Inflammatory macrophage treated with lipopolysaccharide for 1 hour (primary cell): Measurements from ENCODE around the gene HOXD12.

Experiments
- DNase-seq, 2 donors: peaks; one replicate each; pipeline ENCODE4 v3.0.0-alpha.2; 2020 to 2022

Gene HOXD12

GRCh38 chr2:176122683-176123410 lies 23.3 kb downstream of the HOXD12 start, which contains the start of gene HOXD9:
Gene HOXD9 (plus strand): TSS chr2:176122719. CDS start chr2:176122769, 50 bp downstream.
- no peak for DNase-seq

GRCh38 chr2:176123411-176124109 lies 24.0 kb downstream of the HOXD12 start:
- no peak for DNase-seq

DNA sequence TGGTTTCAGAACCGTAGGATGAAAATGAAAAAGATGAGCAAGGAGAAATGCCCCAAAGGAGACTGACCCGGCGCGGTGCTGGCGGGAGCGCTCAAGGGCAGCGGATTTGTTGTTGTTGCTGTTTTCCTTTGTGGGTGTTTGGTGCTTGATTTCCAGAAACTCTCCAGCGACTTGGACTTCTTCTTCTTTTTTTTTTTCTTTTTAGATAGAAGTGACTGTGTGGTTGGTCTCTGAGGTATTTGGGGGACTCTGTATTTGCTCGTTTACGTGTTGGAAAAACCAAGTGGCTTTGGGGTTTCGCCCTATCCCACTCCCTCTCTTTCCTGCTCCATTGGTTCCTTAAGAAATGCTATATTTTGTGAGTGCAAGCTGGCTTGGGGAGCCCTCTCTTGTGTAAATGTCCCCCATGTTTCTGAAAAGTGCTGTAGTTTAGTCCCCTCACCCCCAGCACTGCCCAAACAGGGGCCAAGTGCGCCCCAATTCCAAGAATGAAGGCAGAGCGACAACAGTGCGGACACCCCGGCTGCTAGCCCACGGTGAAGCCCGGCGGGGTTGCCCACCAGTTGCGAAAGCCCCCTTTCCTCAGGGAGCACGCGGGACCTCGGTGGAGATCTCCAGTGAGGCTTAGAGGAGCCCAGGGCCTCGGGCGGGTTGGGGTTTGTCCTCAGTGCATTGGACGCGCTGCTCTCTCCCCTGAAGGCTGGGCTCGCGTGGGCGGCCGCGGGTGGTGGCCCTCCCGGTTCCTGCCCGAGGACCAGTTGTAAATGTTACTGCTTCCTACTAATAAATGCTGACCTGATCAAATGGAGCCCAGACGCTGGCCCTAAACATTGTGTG lies 24.7 kb downstream of the HOXD12 start:
- DNase-seq = no peak

- no peak for DNase-seq
Observed at GRCh38 chr2:176124947-176125771, 25.6 kb downstream of the HOXD12 start.

- DNase-seq = no peak
Observed at GRCh38 chr2:176125772-176126054, 26.1 kb downstream of the HOXD12 start.

DNA sequence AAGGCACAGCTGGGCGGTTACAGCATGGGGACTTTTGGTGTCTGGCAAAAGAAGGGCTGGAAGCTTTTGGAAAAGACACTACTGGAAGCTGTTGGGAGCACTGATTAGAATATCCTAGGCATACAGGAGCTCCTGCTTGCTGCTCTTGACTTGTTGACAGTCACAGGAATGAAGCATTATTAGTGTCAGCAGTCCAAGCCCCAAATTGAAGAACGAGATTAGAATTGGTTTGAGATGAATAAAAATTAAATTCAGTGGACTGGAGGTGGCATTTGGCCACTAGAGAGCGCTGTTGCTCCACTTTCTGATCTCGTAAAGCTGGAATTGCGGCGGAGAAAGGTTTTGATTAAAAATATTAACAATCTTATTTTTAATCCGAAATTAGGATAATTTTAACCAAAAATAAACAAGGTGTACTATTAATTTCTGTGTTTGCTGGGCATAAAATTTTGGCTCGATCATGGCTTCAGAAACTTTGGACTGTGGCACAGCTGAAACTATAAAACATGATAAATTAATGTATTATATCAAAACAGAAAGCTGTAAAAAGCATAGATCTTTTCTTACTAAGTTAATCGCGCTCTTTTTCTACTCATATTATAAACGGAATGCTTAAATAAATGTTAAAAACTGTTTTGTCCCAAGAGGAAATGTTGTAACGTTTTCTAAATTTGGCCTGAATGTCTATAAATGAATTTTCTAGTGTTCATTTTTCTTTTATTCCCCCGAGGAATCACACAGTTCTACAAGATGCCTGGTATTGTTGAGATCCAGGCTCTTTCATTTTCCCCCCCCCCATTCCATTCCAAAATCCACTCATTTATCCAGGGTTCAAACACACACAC lies 27.6 kb downstream of the HOXD12 start:
- peak; percentile 36 to 89 for DNase-seq

DNA sequence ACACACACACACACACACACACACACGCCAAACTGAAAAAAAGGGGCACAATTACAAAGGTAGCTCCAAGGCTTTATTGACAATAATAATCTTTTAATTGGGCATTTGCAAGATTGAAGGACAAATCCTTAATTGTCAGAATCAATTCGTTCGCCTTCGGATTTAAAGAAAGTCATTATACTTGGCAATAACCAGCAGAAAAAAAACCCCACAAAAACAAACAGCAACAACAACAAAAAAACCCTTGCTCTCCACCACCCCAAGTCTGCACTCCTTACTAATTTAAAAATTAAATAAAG lies 28.1 kb downstream of the HOXD12 start:
- DNase-seq = no peak

DNA sequence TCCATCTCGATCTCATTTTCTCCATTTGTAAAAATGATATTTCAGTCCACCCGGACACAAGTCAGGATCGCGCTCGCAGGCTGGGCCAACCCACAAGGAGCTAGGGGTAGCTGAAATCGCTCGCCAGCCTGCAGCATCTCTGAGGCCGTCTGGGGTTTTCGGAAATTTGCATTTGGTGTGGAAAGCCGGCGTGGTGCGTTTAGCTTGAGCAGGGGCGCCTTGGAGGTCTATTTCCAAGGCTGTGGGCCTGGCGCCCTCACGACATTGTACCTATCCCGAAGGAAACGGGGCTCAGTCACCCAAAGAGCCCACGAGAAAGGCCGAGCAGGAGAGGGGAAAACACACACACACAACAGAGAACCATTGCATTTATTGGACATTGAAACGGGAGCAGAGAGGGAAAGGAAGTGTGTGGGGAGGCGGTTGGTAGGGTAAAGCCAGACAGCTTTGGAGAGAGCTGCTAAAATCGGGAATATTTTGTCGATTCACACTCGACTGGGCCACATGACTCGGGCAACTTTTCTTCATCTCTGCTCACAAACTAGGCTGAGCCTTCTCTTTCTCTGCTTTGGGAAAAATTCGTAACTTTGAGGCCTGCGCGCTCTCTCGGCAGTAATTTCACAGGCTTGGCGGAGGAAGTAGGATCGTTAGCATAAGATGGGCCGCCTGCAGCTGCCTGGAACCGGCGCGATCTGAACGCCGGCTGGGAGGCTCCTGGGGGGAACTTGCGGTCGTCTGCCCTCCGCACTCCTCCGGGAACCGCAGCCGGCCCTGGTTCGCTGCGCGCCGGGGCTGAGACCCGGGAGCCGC lies 28.8 kb downstream of the HOXD12 start:
- no peak for DNase-seq

GRCh38 chr2:176128982-176129796 lies 29.6 kb downstream of the HOXD12 start, which contains the start of gene HOXD8:
Gene HOXD8 (plus strand): TSS chr2:176129705. CDS start chr2:176130367, 662 bp downstream.
- no peak for DNase-seq

- DNase-seq = no peak
Observed at GRCh38 chr2:176129813-176130146, 30.2 kb downstream of the HOXD12 start.

DNA sequence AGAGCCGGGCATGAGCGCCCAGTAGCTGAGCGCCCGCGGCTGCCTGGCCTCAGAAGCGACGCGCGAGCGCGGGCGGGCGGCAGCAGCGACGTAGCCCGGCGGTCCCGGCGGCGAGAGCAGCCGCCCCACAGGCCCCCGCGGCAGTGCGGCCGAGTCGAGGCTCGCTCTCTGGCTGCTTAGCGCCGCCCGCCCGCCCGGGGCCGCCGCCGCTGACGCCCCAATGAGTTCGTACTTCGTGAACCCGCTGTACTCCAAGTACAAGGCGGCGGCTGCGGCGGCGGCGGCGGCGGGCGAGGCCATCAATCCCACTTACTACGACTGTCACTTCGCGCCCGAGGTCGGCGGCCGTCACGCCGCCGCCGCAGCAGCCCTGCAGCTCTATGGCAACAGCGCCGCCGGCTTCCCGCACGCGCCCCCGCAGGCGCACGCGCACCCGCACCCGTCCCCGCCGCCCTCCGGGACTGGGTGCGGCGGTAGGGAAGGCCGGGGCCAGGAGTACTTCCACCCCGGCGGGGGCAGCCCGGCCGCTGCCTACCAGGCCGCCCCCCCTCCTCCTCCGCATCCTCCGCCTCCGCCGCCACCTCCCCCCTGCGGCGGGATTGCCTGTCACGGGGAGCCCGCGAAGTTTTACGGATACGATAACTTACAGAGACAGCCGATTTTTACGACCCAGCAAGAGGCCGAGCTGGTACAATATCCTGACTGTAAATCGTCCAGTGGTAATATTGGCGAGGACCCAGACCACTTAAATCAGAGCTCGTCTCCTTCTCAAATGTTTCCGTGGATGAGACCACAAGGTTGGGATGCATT lies 30.8 kb downstream of the HOXD12 start:
- DNase-seq = no peak

- no peak for DNase-seq
Observed at GRCh38 chr2:176130957-176131847, 31.6 kb downstream of the HOXD12 start.

DNA sequence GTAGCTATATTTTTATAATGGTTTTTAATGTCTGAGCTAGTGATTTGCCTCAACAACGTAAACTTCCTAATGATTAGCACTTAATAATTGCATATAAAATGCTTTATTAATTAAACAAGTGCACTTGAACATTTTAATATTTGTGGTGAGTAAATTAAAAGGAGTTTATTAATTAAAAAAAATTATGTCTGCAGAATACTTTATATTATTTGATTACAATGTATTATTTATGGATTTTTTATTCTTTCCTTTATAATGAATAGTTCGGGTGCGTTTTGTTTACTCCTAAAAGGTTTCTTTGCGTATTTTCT lies 32.2 kb downstream of the HOXD12 start:
- DNase-seq = no peak

GRCh38 chr2:176132205-176133171 lies 32.9 kb downstream of the HOXD12 start:
- peak; percentile 10 to 30 for DNase-seq

- no peak for DNase-seq
Observed at GRCh38 chr2:176133389-176133788, 33.8 kb downstream of the HOXD12 start.

- DNase-seq = no peak
Observed at GRCh38 chr2:176134035-176134434, 34.4 kb downstream of the HOXD12 start.

DNA sequence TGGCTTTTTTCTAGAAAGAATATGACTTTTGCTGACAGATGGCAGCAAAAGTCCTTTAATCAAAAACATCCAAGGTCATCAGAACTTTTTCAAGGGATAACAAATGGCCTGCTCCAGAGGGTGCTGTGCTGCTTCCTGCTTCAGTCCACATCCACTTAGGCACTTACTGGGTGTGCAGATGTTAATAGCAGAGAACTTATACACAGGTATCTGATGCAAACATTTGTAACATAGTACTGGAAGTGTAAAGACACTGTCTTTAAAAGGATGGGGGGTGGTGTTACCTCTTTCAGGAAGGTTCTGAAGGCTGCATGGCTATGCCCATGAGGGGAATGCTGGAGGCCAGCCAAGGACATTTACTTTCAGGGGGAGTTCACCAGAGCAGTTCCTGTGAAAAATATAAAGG lies 35.4 kb downstream of the HOXD12 start:
- DNase-seq = no peak
